G401 (cell line): ENCODE results near the gene ACSBG1. TPM values are rescaled to one million over a fixed set of nuclear protein-coding genes. Genes with fewer than 3 reads are reported as not detected.
A peak's percentile ranks its signal among the peaks of the same experiment; 100 is the strongest.

Source experiments
- DNase-seq: peaks from one replicate; pipeline ENCODE4 v3.0.0-alpha.2; 2015; ENCODE audit warnings: low spot score
- in situ Hi-C: cut with HindIII; loops from 2 replicates; pipeline ENCODE4 v1.10.0; 2016; ENCODE audit warnings: low sequenced_read_pairs, mixed read lengths
- total RNA-seq: library from RNA; depleted of rRNA; stranded (reverse); fragments of >200 nt; shearing (Covaris generic); gene quantifications from 2 replicates; pipeline ENCODE4 v1.2.3, GENCODE V29; 2014

The ACSBG1 gene
- total RNA-seq, 1 experiment from 2014 or later = 17.3 TPM

GRCh38 chr15:78149068-78149804 is 85.1 kb downstream of the ACSBG1 start, which contains the start of gene IDH3A:
Gene IDH3A, plus strand, starts transcription at chr15:78149362. Its CDS starts 42 bp downstream, at chr15:78149404.
- DNase-seq = peak; percentile 98
- in situ Hi-C loops = no loop called here

- in situ Hi-C loops = no loop called here
- no peak for DNase-seq
Observed at GRCh38 chr15:78148392-78149067, 85.8 kb downstream of the ACSBG1 start.

- DNase-seq = no peak
- in situ Hi-C loops = no loop called here
Observed at GRCh38 chr15:78147566-78147965, 86.8 kb downstream of the ACSBG1 start.

DNA sequence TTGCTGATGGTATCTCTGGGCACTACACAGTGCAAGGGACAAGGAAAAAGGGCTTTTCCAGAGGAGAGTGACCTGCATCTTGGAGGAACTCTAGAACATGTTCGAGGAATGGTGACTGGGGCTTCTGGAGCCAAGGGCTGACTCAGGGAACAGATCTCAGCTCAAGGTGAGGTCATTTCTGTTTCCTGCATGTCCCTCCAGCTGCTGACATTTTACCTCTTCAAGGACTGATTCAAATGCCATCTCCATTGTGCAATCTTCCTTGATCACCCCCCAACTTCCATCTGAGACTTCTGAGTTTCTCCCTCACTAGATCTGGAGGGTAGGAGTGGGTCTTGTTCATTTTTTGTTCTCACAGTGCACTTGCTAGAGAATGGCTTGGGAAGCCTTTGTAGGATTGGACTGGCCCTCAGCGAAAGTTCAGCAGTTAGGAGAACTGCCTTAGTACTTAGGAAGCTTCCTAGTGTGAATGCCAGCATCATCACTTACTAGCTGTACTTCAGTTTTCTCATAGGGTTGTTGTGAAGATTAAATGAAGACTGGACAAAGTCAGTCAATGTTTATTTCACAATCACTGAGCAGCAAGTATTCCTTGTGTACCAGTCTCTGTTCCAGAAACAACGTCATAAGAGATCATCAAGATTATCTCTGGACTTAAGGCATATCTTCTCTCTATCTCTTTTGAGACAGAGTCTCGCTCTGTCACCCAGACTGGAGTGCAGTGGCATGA is 87.8 kb downstream of the ACSBG1 start:
- in situ Hi-C loops = no loop called here
- DNase-seq = no peak

DNA sequence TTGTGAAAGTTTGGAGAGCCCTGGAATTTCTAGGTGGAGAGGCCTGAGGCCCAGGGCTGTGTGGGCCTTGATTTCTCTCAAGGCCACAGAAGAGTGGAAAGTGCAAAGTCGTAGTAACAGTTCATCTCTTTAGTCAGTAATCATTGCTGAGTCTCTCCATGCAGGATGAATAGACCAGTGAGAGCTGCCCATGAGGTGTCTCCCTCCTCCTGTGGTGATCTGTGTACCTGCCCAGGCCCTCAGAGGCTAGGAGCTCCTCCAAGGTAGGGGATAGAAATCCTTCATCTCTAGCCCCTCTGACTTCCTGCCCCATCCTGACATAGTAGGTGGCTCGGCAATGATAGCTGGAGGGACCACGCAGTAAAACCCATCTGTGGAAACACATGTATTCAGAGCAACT is 92.0 kb downstream of the ACSBG1 start:
- in situ Hi-C loops = no loop called here
- no peak for DNase-seq

DNA sequence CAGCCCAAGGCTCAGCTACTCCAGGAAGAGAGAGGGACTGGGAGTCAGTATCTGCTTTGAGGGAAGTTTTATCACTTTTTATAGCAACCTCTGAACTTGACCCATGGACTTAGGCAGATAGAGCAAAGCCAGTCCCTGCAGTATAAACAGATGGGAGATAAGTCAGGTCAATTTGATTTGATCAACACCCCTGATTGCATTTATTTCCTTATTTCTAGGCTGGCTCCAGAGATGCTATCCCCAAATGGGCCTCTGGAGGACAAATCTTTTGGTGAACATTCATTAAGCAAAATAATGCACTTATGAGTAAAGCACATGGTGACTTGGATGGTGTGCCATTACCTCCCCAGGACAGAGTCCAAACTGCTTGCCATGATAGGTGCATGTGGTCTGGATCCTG is 94.1 kb downstream of the ACSBG1 start:
- DNase-seq = no peak
- in situ Hi-C loops = no loop called here

DNA sequence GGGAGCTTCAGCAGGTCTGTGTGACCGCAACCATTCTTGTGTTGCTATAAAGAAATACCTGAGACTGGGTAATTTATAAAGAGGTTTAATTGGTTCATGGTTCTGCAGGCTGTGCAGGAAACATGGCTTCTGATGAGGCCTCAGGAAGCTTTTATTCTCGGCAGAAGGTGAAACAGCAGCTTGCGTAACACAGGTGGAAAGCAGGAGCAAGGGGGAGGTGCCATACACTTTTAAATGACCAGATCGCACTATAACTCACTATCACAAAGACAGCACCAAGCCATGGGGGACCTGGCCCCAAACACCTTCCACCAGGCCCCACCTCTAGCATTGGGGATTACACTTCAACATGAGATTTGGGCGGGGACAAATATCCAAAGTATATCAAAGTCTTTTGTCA is 94.8 kb downstream of the ACSBG1 start:
- in situ Hi-C loops = no loop called here
- no peak for DNase-seq

DNA sequence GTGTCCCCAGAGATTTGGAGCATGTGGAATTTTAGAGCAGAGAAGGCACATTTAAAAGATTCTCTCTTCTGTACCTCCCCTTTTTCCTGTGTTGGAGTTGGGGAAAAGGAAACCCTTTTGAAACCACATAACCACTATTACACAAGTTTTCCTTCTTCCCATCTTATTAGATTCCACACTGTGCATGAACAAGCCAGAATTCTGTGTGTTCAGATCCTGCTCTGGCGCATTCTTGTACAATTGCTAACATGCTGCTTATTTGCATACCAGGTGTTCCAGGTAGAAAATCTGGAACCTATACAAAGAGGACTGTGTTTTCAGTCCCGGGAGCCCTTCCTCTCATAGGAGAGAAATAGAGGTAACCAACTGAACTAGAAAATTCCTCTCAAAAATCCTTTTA is 100.6 kb downstream of the ACSBG1 start:
- in situ Hi-C loops = no loop called here
- no peak for DNase-seq

DNA sequence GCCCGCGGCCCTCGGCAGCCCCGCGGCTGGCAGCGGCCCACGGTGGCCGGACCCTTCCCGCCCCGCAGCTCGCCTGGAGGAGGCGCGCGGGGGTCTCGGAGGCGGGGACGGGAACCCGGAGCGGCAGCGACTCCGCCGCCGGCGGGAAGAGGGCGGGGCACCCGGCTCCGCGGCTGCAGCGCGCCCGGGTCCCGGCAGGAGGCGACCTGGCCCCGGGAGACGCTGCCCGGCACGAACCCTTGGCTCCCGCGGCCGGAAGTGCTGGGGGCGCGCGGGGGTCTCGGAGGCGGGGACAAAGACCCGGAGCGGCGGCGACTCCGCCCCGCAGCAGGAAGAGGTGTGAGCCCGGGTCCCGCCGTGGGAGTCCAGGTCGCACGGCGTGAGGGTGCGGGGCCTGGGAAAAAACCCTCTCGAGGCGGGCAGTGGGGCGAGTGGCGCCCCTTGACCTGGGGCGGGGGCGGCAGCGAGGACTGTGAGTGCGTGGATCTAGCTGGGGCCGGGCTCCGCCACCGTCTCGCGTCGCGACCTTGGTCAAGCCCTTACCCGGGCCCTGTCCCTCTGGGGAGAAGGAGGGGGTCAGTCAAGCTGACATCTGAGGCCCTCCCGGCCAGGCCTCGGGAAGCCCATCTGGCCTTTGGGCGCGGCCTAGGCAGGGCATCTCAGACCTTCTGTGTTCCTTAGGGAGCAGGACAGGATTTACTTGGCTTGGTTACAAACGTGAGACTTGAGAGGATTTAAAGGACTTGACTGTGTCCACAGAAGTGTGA is 102.9 kb downstream of the ACSBG1 start, which contains the start of gene CIB2:
CIB2 (minus strand) TSS at position 151 of the 767 bp plus-strand sequence. CDS start 230 bp downstream, outside the sequence.
- in situ Hi-C loops = no loop called here
- DNase-seq = peak; percentile 47

DNA sequence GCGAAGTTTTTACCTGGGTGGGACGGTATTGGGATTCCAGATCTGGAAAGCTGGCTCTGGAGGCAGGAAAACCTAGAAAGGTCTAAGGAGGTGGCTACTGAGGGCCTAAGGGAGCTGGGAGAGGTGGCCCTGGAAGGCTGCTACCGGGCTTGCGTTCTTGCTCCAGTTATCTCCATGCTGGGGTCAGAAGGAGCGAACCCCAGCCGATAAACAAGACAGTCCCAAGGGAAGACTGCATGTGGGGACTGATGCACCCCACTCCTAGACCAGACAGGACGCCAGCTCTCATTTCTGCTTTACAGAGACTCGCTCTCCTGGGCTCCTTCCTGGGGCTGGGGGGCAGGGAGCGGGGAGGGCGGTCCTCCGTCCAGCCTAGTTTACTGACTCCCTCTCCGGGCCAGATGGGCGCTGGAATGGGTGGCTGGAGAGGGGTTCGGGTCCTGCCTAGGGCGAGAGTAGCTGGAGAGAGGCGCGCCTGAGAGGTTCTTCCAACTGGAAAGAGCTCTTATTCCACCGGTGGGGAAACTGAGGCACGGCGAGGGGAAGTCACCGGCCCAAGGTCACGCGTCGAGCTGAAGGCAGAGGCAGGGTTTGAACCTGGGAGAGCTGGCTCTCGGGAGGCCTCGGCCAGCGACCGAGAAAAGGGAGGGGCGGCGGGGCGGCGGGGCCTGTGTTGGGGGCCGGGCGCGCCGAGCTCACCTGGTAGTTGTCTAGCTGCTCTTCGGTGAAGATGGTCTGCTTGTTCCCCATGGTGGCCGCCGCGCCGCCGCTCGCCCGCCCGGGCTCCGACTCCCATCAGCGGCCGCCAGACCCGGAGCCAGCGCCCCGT is 103.7 kb downstream of the ACSBG1 start:
- DNase-seq = no peak
- in situ Hi-C loops = no loop called here

GRCh38 chr15:78129751-78130287 is 104.5 kb downstream of the ACSBG1 start:
- in situ Hi-C loops = no loop called here
- no peak for DNase-seq

DNA sequence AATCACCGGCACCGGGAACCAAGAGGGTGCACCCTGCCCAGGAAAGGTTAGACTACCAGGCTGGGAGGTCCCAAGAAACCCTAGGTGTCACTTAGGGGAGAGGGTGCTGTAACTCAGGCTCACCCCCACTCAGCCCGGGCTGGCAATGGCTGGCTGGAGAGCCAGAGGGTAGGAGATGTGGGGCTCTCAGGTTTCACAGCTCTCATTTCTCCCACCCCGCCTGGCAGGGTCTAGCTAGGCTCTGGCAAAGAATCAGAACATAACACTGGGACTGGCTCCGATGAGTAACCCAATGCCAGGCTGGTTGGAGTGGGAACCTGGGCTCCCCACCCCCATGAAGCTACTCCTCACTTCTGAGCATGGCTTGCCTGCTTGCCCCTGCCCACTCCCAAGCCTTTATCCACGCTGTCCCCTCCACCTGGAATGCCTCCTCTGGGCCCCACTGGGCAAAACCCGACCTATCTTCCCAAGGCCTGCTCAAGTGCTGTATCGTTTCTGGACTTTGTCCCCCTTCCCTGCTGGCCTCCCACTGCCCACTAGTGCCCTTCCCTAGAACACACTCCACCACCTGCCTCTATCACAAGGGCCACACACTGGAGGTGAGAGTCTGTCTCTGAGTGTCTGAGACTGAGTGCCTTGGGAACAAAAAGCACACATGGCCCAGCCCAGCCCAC is 105.2 kb downstream of the ACSBG1 start:
- DNase-seq = no peak
- in situ Hi-C loops = no loop called here

DNA sequence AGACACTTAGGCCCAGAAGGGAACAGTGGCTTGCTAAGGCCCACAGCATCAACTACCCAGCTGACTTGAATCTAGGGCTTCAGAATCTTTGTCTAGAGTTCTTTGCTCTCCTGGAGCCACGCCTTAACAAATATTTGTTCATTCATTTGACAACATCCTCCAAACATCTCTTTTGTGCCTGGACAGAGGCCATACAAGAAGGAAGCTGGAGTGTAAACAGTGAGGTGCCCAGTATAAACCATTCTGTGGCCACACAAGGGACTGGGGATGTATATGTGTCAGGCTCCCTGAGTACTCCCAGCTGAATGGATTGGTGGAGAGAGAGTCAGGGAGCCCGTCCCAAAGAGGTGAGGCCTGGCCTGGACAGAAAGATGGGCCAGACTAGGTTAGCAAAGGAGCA is 106.5 kb downstream of the ACSBG1 start:
- DNase-seq = no peak
- in situ Hi-C loops = no loop called here

- in situ Hi-C loops = no loop called here
- no peak for DNase-seq
Observed at GRCh38 chr15:78125267-78125666, 109.1 kb downstream of the ACSBG1 start.

GRCh38 chr15:78120523-78120922 is 113.8 kb downstream of the ACSBG1 start:
- DNase-seq = no peak
- in situ Hi-C loops = no loop called here
